Upper lobe of left lung (tissue), 6 donors: Measurements from ENCODE around the gene CEP41. TPM values are rescaled to one million over a fixed set of nuclear protein-coding genes. Genes with fewer than 3 reads are reported as not detected.

ENCODE experiments used
- ATAC-seq, 2 donors: fragments of 200-7000 bp; cut with Tn5 transposase; one replicate each; pipeline ENCODE4 v1.9.1; 2022; ENCODE audit warnings: mild to moderate bottlenecking in 2 of 2, moderate library complexity in 2 of 2; ENCODE audit not compliant: low FRiP score in 2 of 2
- DNase-seq, 2 donors: peaks; one replicate each; pipeline ENCODE4 v3.0.0-alpha.2; 2019 to 2020
- H3K27ac ChIP-seq, 4 donors: fragments of 200-600 bp; sonication (generic); one replicate each; pipeline ENCODE4 v1.5.1; 2016 to 2019
- H3K27me3 ChIP-seq, 4 donors: fragments of 200-600 bp; sonication (generic); one replicate each; pipeline ENCODE4 v1.5.1; 2017 to 2019
- H3K36me3 ChIP-seq, 4 donors: fragments of 200-600 bp; sonication (generic); one replicate each; pipeline ENCODE4 v1.5.1; 2016 to 2019
- H3K4me1 ChIP-seq, 4 donors: fragments of 200-600 bp; sonication (generic); one replicate each; pipeline ENCODE4 v1.5.1; 2018 to 2019
- H3K4me3 ChIP-seq, 4 donors: fragments of 200-600 bp; sonication (generic); one replicate each; pipeline ENCODE4 v1.5.1; 2017 to 2019; ENCODE audit warnings: mild to moderate bottlenecking in 2 of 4, moderate library complexity in 1 of 4
- H3K9me3 ChIP-seq, 4 donors: fragments of 200-600 bp; sonication (generic); one replicate each; pipeline ENCODE4 v1.5.1; 2018 to 2019
- CTCF ChIP-seq, 6 experiments: fragments of 450-650 bp in 4 of 6; fragments of 200-600 bp in 2 of 6; sonication (generic) in 2 of 6; IDR thresholded peaks; one replicate each; pipeline ENCODE4 v1.5.1; 2016 to 2019; ENCODE audit warnings: antibody characterized with exemption in 6 of 6
- EP300 ChIP-seq, 4 donors: sonication (generic); formaldehyde crosslinking; IDR thresholded peaks; one replicate each; pipeline ENCODE4 v1.5.1; 2017; ENCODE audit warnings: antibody characterized with exemption in 4 of 4, control low read depth in 2 of 4
- POLR2A ChIP-seq, 4 donors: fragments of 450-650 bp; IDR thresholded peaks; one replicate each; pipeline ENCODE4 v1.5.1; 2016 to 2017; ENCODE audit warnings: antibody characterized with exemption in 4 of 4, mild to moderate bottlenecking in 2 of 4
- POLR2AphosphoS5 ChIP-seq, 2 donors: sonication (generic); formaldehyde crosslinking; IDR thresholded peaks; one replicate each; pipeline ENCODE4 v1.5.1; 2017; ENCODE audit warnings: antibody characterized with exemption in 2 of 2
- WGBS, 2 donors: methylation state at CpG; one replicate each; pipeline ENCODE4 v1.1.5; 2017 to 2018; 5-methylcytosine and 5-hydroxymethylcytosine counted together
- total RNA-seq, 6 donors: library from RNA; depleted of rRNA in 4 of 6; stranded (reverse); fragments of >200 nt in 4 of 6; gene quantifications; one replicate each; pipeline versions ENCODE4 v1.1.0 to v1.2.1, GENCODE V29; 2016 to 2021
- donor health status: DM: no; HTN: no; CAD: no; lungs with moderate emphysema.
- donor health status: DM: no; HTN: yes; CAD: no; lungs with severe emphysema.

The CEP41 gene
- total RNA-seq, 6 donors from 2014 or later = 4.3 to 11.5 (median 7.2) TPM

- H3K27ac ChIP-seq = no peak overlapping the region
- no peak for ATAC-seq
- H3K4me3 ChIP-seq = no peak overlapping the region
- TF ChIP-seq EP300 (IDR thresholded peaks at IDR 0.05) (no peak), POLR2AphosphoS5 (IDR thresholded peaks at IDR 0.05) (no peak), POLR2A (IDR thresholded peaks at IDR 0.05) (no peak), CTCF (IDR thresholded peaks at IDR 0.05) (no peak)
- H3K4me1 ChIP-seq = no peaks in the 10 kb centered on the region
- no peak for DNase-seq
- peaks cover 0 to 6% (median 1%) of the 10 kb centered on the region in 4 donors for H3K9me3 ChIP-seq
- no peaks in the 10 kb centered on the region for H3K27me3 ChIP-seq
- H3K36me3 ChIP-seq = no peaks in the 10 kb centered on the region
- WGBS, 2 donors = 68% methylated on average over 7 of the region's 7 CpGs
Measured at GRCh38 chr7:130475776-130476175, 35.0 kb upstream of the CEP41 start.

- WGBS, 2 donors = 69 to 78% methylated on average over 4 of the region's 4 CpGs
- Histone ChIP-seq H3K9me3 (peaks cover 0 to 6% (median 1%) of the 10 kb centered on the region in 4 donors), H3K36me3 (no peaks in the 10 kb centered on the region), H3K4me3 (no peak overlapping the region), H3K27ac (no peak overlapping the region), H3K27me3 (no peaks in the 10 kb centered on the region), H3K4me1 (no peaks in the 10 kb centered on the region)
- ATAC-seq (no peak), DNase-seq (no peak)
- no peak for TF ChIP-seq POLR2A (IDR thresholded peaks at IDR 0.05)
Measured at GRCh38 chr7:130473876-130474275, 33.1 kb upstream of the CEP41 start.

- DNase-seq (no peak), ATAC-seq (peak in 1 of 2 donors; percentile 52)
- Histone ChIP-seq H3K4me3 (no peak overlapping the region), H3K36me3 (no peaks in the 10 kb centered on the region), H3K4me1 (no peaks in the 10 kb centered on the region), H3K9me3 (peaks cover 0 to 6% (median 1%) of the 10 kb centered on the region in 4 donors), H3K27ac (no peak overlapping the region), H3K27me3 (no peaks in the 10 kb centered on the region)
- no peak for TF ChIP-seq POLR2AphosphoS5 (IDR thresholded peaks at IDR 0.05)
- TF ChIP-seq EP300 (IDR thresholded peaks at IDR 0.05) = no peak
- no peak for TF ChIP-seq POLR2A (IDR thresholded peaks at IDR 0.05)
- TF ChIP-seq CTCF (IDR thresholded peaks at IDR 0.05) = no peak
Measured at GRCh38 chr7:130473289-130473688, 32.5 kb upstream of the CEP41 start.

GRCh38 chr7:130471974-130472373, 31.2 kb upstream of the CEP41 start:
- DNase-seq = no peak

GRCh38 chr7:130468612-130469011, 27.8 kb upstream of the CEP41 start:
- WGBS, 2 donors = 66 to 89% methylated on average over 1 of the region's 1 CpG
- ATAC-seq (no peak), DNase-seq (no peak)
- no peaks in the 10 kb centered on the region for H3K9me3 ChIP-seq
- no peak overlapping the region for H3K27ac ChIP-seq
- no peak overlapping the region for H3K4me3 ChIP-seq
- no peaks in the 10 kb centered on the region for H3K36me3 ChIP-seq
- H3K27me3 ChIP-seq = no peaks in the 10 kb centered on the region
- no peaks in the 10 kb centered on the region for H3K4me1 ChIP-seq
- TF ChIP-seq EP300 (IDR thresholded peaks at IDR 0.05) = no peak
- TF ChIP-seq POLR2A (IDR thresholded peaks at IDR 0.05) = no peak
- TF ChIP-seq POLR2AphosphoS5 (IDR thresholded peaks at IDR 0.05) = no peak
- TF ChIP-seq CTCF (IDR thresholded peaks at IDR 0.05) = no peak

More at GRCh38 chr7:130471974-130472373, 31.2 kb upstream of the CEP41 start:
- Histone ChIP-seq H3K4me3 (no peak overlapping the region), H3K4me1 (no peaks in the 10 kb centered on the region), H3K27me3 (no peaks in the 10 kb centered on the region), H3K36me3 (no peaks in the 10 kb centered on the region), H3K27ac (no peak overlapping the region), H3K9me3 (no peaks in the 10 kb centered on the region)
- 83 to 87% methylated on average over 2 of the region's 2 CpGs for WGBS, 2 donors
- TF ChIP-seq CTCF (IDR thresholded peaks at IDR 0.05) (no peak), POLR2A (IDR thresholded peaks at IDR 0.05) (no peak), POLR2AphosphoS5 (IDR thresholded peaks at IDR 0.05) (no peak), EP300 (IDR thresholded peaks at IDR 0.05) (no peak)
- no peak for ATAC-seq
